ENCODE measurements around the gene PARP12. TPM values are rescaled to one million over a fixed set of nuclear protein-coding genes. Genes with fewer than 3 reads are reported as not detected.

Gene PARP12
- total RNA-seq, 1 donor from 2014 or later = 3.4 TPM

DNA sequence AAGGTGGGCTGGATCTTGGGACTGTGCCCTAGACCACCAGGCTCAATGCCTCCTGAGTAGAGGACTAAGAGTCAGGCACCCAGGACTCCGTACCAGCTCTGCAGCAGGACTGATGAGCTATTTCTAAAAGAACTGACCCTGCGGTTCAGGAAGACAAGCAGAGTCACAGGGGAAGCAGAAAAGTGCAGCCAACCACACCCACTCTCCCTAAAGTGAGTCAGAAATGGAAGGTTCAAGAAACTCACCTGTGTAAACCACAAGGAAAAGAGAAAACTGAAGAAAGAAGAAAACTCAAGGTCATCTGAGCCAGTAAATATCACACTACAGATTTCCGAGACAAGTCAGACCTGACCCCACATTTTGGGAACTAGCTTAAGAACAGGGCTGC lies 2.5 kb downstream of the PARP12 start:
- H3K36me3 Mint-ChIP-seq (ENCODE audit: insufficient read depth) = no peaks in the 10 kb centered on the region
- no peaks in the 10 kb centered on the region for H3K9me3 Mint-ChIP-seq (ENCODE audit: low read depth)
- no peak overlapping the region for H3K27ac Mint-ChIP-seq
- H3K27me3 Mint-ChIP-seq = peaks cover 47% of the 10 kb centered on the region
- no peak for DNase-seq (ENCODE audit: low spot score, unreplicated experiment)
- TF ChIP-seq, protein P1, sequence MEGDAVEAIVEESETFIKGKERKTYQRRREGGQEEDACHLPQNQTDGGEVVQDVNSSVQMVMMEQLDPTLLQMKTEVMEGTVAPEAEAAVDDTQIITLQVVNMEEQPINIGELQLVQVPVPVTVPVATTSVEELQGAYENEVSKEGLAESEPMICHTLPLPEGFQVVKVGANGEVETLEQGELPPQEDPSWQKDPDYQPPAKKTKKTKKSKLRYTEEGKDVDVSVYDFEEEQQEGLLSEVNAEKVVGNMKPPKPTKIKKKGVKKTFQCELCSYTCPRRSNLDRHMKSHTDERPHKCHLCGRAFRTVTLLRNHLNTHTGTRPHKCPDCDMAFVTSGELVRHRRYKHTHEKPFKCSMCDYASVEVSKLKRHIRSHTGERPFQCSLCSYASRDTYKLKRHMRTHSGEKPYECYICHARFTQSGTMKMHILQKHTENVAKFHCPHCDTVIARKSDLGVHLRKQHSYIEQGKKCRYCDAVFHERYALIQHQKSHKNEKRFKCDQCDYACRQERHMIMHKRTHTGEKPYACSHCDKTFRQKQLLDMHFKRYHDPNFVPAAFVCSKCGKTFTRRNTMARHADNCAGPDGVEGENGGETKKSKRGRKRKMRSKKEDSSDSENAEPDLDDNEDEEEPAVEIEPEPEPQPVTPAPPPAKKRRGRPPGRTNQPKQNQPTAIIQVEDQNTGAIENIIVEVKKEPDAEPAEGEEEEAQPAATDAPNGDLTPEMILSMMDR (IDR thresholded peaks at IDR 0.05; ENCODE audit: unreplicated experiment) = no peak
- H3K4me3 Mint-ChIP-seq (ENCODE audit: low read depth) = no peak overlapping the region
- H3K4me1 Mint-ChIP-seq (ENCODE audit: low read depth) = no peaks in the 10 kb centered on the region

DNA sequence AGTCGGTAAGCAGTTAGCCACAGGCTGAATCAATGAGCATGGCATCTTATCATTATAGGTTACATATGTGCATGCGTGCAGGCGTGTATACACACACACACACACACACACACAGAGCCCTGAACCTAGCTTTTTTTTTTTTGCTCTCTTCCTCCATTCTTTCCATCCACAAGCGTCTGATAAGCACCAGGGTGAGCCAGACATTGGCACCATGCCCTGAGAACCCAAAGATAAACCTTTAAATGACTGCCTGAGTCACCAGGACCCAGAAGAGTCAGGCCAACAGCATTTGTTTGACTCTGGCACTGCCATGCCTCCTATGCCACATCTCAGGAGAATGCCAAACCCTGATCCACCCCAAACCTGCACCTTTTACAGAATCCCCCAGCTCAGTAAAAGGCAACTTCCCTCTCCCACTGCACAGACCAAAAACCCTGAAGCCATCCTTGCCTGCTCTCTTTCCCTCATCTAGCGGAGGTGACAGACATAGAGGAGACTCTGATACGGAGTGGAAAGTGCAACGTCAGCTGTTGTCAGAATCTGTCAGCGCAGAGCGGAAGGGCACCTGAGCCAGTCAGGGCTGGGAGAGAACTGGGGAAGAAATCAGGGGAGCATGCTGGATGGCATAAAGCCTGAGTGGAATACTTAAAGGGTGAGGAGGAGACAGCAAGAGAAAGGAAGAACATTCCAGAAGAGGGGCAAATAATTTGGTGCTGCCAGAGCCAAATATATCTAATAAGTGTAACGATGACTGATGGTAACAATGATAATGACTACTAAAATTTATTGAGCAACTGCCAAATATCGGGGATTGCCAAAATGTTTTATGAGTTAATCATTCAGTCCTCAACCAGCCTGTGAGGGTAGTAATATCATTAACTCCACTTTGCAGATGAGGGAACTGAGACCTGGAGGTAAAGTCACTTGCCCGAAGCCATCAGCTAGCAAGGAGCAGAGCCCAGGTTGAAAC lies 3.2 kb downstream of the PARP12 start:
- TF ChIP-seq, protein P1 (IDR thresholded peaks at IDR 0.05; ENCODE audit: unreplicated experiment) = no peak
- H3K4me3 Mint-ChIP-seq (ENCODE audit: low read depth) = no peak overlapping the region
- no peaks in the 10 kb centered on the region for H3K9me3 Mint-ChIP-seq (ENCODE audit: low read depth)
- H3K27ac Mint-ChIP-seq = no peak overlapping the region
- no peak for DNase-seq (ENCODE audit: low spot score, unreplicated experiment)
- H3K27me3 Mint-ChIP-seq = peaks cover 49% of the 10 kb centered on the region
- H3K36me3 Mint-ChIP-seq (ENCODE audit: insufficient read depth) = no peaks in the 10 kb centered on the region
- H3K4me1 Mint-ChIP-seq (ENCODE audit: low read depth) = no peaks in the 10 kb centered on the region

DNA sequence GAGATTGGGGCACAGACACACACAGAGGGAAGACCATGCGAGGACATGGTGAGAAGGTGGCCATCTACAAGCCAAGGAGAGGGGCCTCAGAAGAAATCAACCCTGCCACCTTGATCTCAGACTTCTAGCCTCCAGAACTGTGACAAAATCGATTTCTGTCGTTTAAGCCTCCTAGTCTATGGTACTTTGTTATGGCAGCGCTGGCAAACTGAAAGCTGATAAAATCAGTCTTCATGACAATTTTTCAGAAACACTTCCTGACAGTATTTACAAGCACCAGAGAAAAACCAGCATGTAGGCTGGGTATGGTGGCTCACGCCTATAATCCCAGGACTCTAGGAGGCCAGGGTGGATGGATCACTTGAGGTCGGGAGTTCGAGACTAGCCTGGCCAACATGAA lies 4.2 kb downstream of the PARP12 start:
- TF ChIP-seq, protein P1 (IDR thresholded peaks at IDR 0.05; ENCODE audit: unreplicated experiment) = no peak
- no peak for DNase-seq (ENCODE audit: low spot score, unreplicated experiment)
- H3K4me1 Mint-ChIP-seq (ENCODE audit: low read depth) = peaks cover 2% of the 10 kb centered on the region
- no peaks in the 10 kb centered on the region for H3K36me3 Mint-ChIP-seq (ENCODE audit: insufficient read depth)
- H3K27ac Mint-ChIP-seq = no peak overlapping the region
- H3K27me3 Mint-ChIP-seq = peaks cover 44% of the 10 kb centered on the region
- no peaks in the 10 kb centered on the region for H3K9me3 Mint-ChIP-seq (ENCODE audit: low read depth)
- H3K4me3 Mint-ChIP-seq (ENCODE audit: low read depth) = no peak overlapping the region

DNA sequence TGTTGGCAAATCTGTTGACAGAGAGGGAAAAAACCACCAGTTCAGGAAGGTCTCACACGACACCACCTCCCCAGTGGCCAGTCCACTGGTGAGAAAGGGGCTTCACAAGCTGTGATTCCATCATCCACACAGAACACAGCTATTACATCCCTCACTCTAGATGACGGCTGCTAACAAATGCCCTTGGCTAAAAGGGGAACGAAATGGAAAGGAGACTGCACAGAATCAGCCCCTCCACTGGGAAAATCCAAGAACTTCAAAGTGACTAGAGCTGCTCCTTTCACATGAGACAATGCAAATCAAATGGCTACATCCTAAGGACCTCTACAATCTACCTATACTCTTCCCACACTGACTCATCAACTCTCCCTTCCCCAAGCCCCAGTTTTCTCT lies 5.6 kb downstream of the PARP12 start:
- H3K4me3 Mint-ChIP-seq (ENCODE audit: low read depth) = no peak overlapping the region
- peaks cover 41% of the 10 kb centered on the region for H3K27me3 Mint-ChIP-seq
- H3K4me1 Mint-ChIP-seq (ENCODE audit: low read depth) = peaks cover 2% of the 10 kb centered on the region
- no peak overlapping the region for H3K27ac Mint-ChIP-seq
- TF ChIP-seq, protein P1 (IDR thresholded peaks at IDR 0.05; ENCODE audit: unreplicated experiment) = no peak
- no peaks in the 10 kb centered on the region for H3K9me3 Mint-ChIP-seq (ENCODE audit: low read depth)
- no peaks in the 10 kb centered on the region for H3K36me3 Mint-ChIP-seq (ENCODE audit: insufficient read depth)
- no peak for DNase-seq (ENCODE audit: low spot score, unreplicated experiment)

DNA sequence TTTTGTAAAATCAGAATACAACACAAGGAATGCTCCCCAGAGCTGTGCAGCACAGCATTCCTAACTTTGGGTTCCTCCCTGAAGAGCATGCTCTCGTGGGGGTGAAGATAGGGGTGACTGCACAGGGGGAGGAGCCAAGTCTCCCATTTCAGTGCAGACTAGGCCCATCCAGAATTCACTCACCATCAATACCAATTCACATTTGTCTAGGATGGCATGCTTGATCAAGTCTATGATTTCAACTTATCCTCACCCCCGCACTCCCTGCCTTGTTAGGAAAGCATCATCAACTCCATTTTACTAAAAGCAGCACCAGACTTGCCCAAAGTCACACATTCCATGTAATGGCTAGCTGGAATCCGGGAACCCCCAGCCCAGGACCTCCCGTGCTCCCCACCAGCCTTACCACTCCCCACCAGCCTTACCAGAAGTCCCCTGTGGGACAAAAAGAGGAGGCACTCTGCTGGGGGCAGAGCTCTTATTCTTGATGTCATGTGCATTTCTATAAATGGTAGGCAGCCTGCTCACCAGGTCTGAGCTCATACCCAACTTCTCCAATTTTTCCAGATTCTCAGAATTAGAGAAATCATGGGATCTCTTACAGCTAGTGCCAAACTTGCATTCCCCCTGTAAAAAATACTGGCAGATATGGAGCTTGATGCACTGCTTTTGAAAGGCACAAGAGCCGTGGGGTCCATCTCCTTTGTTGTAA lies 6.2 kb downstream of the PARP12 start:
- Mint-ChIP-seq H3K27me3 (peaks cover 38% of the 10 kb centered on the region), H3K4me3 (ENCODE audit: low read depth) (no peak overlapping the region), H3K36me3 (ENCODE audit: insufficient read depth) (no peaks in the 10 kb centered on the region), H3K27ac (no peak overlapping the region), H3K9me3 (ENCODE audit: low read depth) (no peaks in the 10 kb centered on the region), H3K4me1 (ENCODE audit: low read depth) (peaks cover 2% of the 10 kb centered on the region)
- TF ChIP-seq, protein P1 (IDR thresholded peaks at IDR 0.05; ENCODE audit: unreplicated experiment) = no peak
- DNase-seq (ENCODE audit: low spot score, unreplicated experiment) = no peak
